HCT116 (cell line): ENCODE measurements around the gene GALNT16. TPM values are rescaled to one million over a fixed set of nuclear protein-coding genes. Genes with fewer than 3 reads are reported as not detected.

Source experiments
- ATAC-seq: fragments of 200-7000 bp; cut with Tn5 transposase; 2 replicates; pipeline ENCODE4 v1.9.1; 2020; ENCODE audit warnings: mild to moderate bottlenecking, moderate library complexity
- BruUV-seq: library from RNA; stranded (reverse); fragments of 400-500 nt; replicated peaks from 2 replicates; lab custom pipeline; 2021; lab: Mats Ljungman, UMichigan
- CTCF ChIA-PET: fragments of 300-600 bp; sonication (Branson Sonifier 250); formaldehyde crosslinking; loops from one replicate; lab custom pipeline; 2021; ENCODE audit warnings: antibody characterized with exemption; lab: Charles Lee
- POLR2A ChIA-PET: fragments of 300-600, 350-600 bp; sonication (Branson Sonifier 250); formaldehyde crosslinking; loops from one replicate; lab custom pipeline; 2021; ENCODE audit warnings: antibody characterized with exemption; lab: Charles Lee
- RAD21 ChIA-PET, 2 experiments: fragments of 300-600 bp; sonication (Branson Sonifier 250); formaldehyde crosslinking; loops; one replicate each; lab custom pipeline; 2023; ENCODE audit warnings: low total read pairs in 2 of 2; ENCODE audit not compliant: uncharacterized antibody in 2 of 2, unreplicated experiment in 2 of 2, low non-redundant PET in 1 of 2; lab: Charles Lee
- DNase-seq: peaks from one replicate; pipeline ENCODE4 v3.0.0-alpha.2; 2010; ENCODE audit warnings: low read depth, low spot score
- H2AFZ ChIP-seq: fragments of 200-600 bp; shearing (Covaris generic), sonication (generic); 2 replicates; pipeline ENCODE4 v1.6.1; 2017; ENCODE audit warnings: low read depth, mixed run types, mixed read lengths, antibody characterized with exemption, low read length; ENCODE audit not compliant: poor library complexity, severe bottlenecking
- H3K27ac ChIP-seq: 2 replicates; pipeline ENCODE4 v1.5.1; 2012; ENCODE audit warnings: low read depth, low read length
- H3K27me3 ChIP-seq: fragments of 200-600 bp; sonication (generic); 2 replicates; pipeline ENCODE4 v1.6.1; 2016; ENCODE audit warnings: mixed run types, low read length, mixed read lengths; ENCODE audit not compliant: insufficient read depth
- H3K36me3 ChIP-seq, 2 experiments: fragments of 200-500 bp in 1 of 2; fragments of 200-600 bp in 1 of 2; sonication (Bioruptor generic) in 1 of 2; sonication (generic) in 1 of 2; 2 replicates each; pipeline versions ENCODE4 v1.5.1 to v1.6.1; 2014 to 2016; ENCODE audit warnings: low read length in 2 of 2, inconsistent platforms in 1 of 2, mixed read lengths in 1 of 2, mixed run types in 1 of 2; ENCODE audit not compliant: insufficient read depth in 2 of 2, control insufficient read depth in 1 of 2
- H3K4me1 ChIP-seq, 2 experiments: fragments of 200-600 bp in 1 of 2; sonication (generic) in 1 of 2; 2 replicates each; pipeline versions ENCODE4 v1.5.1 to v1.6.1; 2012 to 2017; ENCODE audit warnings: low read length in 2 of 2, inconsistent platforms in 1 of 2, mild to moderate bottlenecking in 1 of 2, mixed read lengths in 1 of 2, mixed run types in 1 of 2, moderate library complexity in 1 of 2; ENCODE audit not compliant: insufficient read depth in 2 of 2, control insufficient read depth in 1 of 2
- H3K4me2 ChIP-seq: fragments of 200-600 bp; sonication (generic); 2 replicates; pipeline ENCODE4 v1.6.1; 2017; ENCODE audit warnings: mixed run types, low read length, mixed read lengths
- H3K4me3 ChIP-seq, 2 experiments: fragments of 200-600 bp in 1 of 2; sonication (generic) in 1 of 2; replicated peaks in 1 of 2; 2 replicates each; pipeline ENCODE4 v1.5.1; 2011 to 2016; ENCODE audit warnings: low read length in 2 of 2, control low read depth in 1 of 2, low read depth in 1 of 2, mild to moderate bottlenecking in 1 of 2, mixed read lengths in 1 of 2, mixed run types in 1 of 2
- H3K79me2 ChIP-seq: fragments of 200-600 bp; sonication (generic); 2 replicates; pipeline ENCODE4 v1.6.1; 2017; ENCODE audit warnings: mild to moderate bottlenecking, mixed run types, low read length, moderate library complexity, mixed read lengths; ENCODE audit not compliant: insufficient read depth
- H3K9ac ChIP-seq: fragments of 200-600 bp; sonication (generic); 2 replicates; pipeline ENCODE4 v1.6.1; 2016; ENCODE audit warnings: low read length, mixed read lengths
- H3K9me2 ChIP-seq: fragments of 200-600 bp; sonication (generic), shearing (Covaris generic); 2 replicates; pipeline ENCODE4 v1.6.1; 2017; ENCODE audit warnings: mixed run types, mild to moderate bottlenecking, moderate library complexity; ENCODE audit not compliant: insufficient read depth
- H3K9me3 ChIP-seq, 2 experiments: fragments of 200-500 bp in 1 of 2; fragments of 200-600 bp in 1 of 2; sonication (Bioruptor generic) in 1 of 2; sonication (generic) in 1 of 2; 2 replicates each; pipeline ENCODE4 v1.6.1; 2014 to 2017; ENCODE audit warnings: low read length in 2 of 2, mixed read lengths in 2 of 2, inconsistent platforms in 1 of 2, low read depth in 1 of 2, mild to moderate bottlenecking in 1 of 2, mixed run types in 1 of 2, moderate library complexity in 1 of 2; ENCODE audit not compliant: control insufficient read depth in 1 of 2, insufficient read depth in 1 of 2
- H4K20me1 ChIP-seq: fragments of 200-600 bp; sonication (generic), shearing (Covaris generic); 2 replicates; pipeline ENCODE4 v1.6.1; 2017; ENCODE audit warnings: mixed run types, mild to moderate bottlenecking, moderate library complexity; ENCODE audit not compliant: insufficient read depth
- CBX3 ChIP-seq: IDR thresholded peaks from 2 replicates; pipeline ENCODE4 v1.6.1; 2012; ENCODE audit warnings: low read depth
- CEBPB ChIP-seq: IDR thresholded peaks from 2 replicates; pipeline ENCODE4 v1.6.1; 2012; ENCODE audit warnings: low read depth
- EGR1 ChIP-seq: IDR thresholded peaks from 2 replicates; pipeline ENCODE4 v1.6.1; 2012; ENCODE audit warnings: low read depth
- ELF1 ChIP-seq: IDR thresholded peaks from 2 replicates; pipeline ENCODE4 v1.6.1; 2012; ENCODE audit warnings: low read depth, borderline replicate concordance
- EZH2 ChIP-seq: fragments of 200-600 bp; sonication (generic); IDR thresholded peaks from 2 replicates; pipeline ENCODE4 v1.6.1; 2017; ENCODE audit warnings: antibody characterized with exemption, mixed run types
- EZH2phosphoT487 ChIP-seq: fragments of 200-600 bp; IDR thresholded peaks from 2 replicates; pipeline ENCODE4 v1.6.1; 2018; ENCODE audit warnings: antibody characterized with exemption, borderline replicate concordance
- FOSL1 ChIP-seq: IDR thresholded peaks from 2 replicates; pipeline ENCODE4 v1.6.1; 2012; ENCODE audit warnings: low read depth
- JUND ChIP-seq: IDR thresholded peaks from 2 replicates; pipeline ENCODE4 v1.6.1; 2012
- POLR2AphosphoS5 ChIP-seq: IDR thresholded peaks from 2 replicates; pipeline ENCODE4 v1.6.1; 2011; ENCODE audit warnings: mild to moderate bottlenecking, low read depth, low read length, moderate library complexity
- SIN3A ChIP-seq: IDR thresholded peaks from 2 replicates; pipeline ENCODE4 v1.6.1; 2012; ENCODE audit warnings: low read depth
- SP1 ChIP-seq: IDR thresholded peaks from 2 replicates; pipeline ENCODE4 v1.6.1; 2012; ENCODE audit warnings: low read depth
- SRF ChIP-seq: IDR thresholded peaks from 2 replicates; pipeline ENCODE4 v1.6.1; 2012; ENCODE audit warnings: low read depth
- TCF7L2 ChIP-seq: IDR thresholded peaks from 2 replicates; pipeline ENCODE4 v1.7.0; 2011; ENCODE audit warnings: borderline replicate concordance, inconsistent platforms; ENCODE audit not compliant: insufficient read depth, insufficient read length; ENCODE audit errors: extremely low read depth
- YY1 ChIP-seq: IDR thresholded peaks from 2 replicates; pipeline ENCODE4 v1.6.1; 2011; ENCODE audit warnings: low read length, low read depth, moderate library complexity, mild to moderate bottlenecking; ENCODE audit not compliant: insufficient replicate concordance; ENCODE audit errors: extremely low read depth
- ZFX ChIP-seq: fragments of 450-650 bp; IDR thresholded peaks from 2 replicates; pipeline ENCODE4 v1.6.1; 2017
- ZNF274 ChIP-seq: fragments of 200-500 bp; sonication (Bioruptor generic); IDR thresholded peaks from 2 replicates; pipeline ENCODE4 v1.6.1; 2014; ENCODE audit warnings: mild to moderate bottlenecking, low read depth, low read length, inconsistent platforms
- intact Hi-C: fragments of 100-400 bp; cut with micrococcal nuclease; formaldehyde crosslinking; loops from 2 replicates; pipeline ENCODE4 v1.10.0; 2022
- total RNA-seq: library from RNA; stranded (reverse); gene quantifications from one replicate; pipeline ENCODE4 v1.2.1, GENCODE V29; 2021; ENCODE audit not compliant: unreplicated experiment
- TF ChIP-seq, protein P1 (sequence below): IDR thresholded peaks from 2 replicates; pipeline ENCODE4 v1.6.1; 2012
- TF ChIP-seq, protein P2 (sequence below): IDR thresholded peaks from 2 replicates; pipeline ENCODE4 v1.6.1; 2012; ENCODE audit warnings: low read depth
- TF ChIP-seq, protein P3 (sequence below): IDR thresholded peaks from 2 replicates; pipeline ENCODE4 v1.6.1; 2011; ENCODE audit warnings: mild to moderate bottlenecking, low read length, moderate library complexity; ENCODE audit not compliant: insufficient replicate concordance; ENCODE audit errors: extremely low read depth

The GALNT16 gene
- total RNA-seq, 1 experiment from 2014 or later = 0.32 TPM

DNA sequence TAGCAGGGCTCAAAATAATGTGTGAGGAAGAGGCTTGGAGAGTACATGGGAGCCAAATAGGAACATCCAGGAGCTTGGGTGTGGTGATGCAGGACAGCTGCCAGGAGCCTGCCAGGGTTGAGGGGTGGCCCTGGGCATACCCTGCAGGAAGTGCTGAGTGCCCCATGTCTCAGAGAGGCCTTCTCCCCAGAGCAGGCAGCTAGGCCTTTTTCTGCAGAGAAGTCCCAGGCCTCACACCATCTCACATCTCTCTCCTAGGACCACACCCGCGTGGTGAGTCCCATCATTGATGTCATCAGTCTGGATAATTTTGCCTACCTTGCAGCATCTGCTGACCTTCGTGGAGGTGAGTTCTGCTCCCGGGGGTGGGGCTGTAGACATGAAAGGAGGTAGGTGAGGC is 71.2 kb downstream of the GALNT16 start:
- ATAC-seq (no peak), DNase-seq (no peak)
- no peaks in the 10 kb centered on the region for H3K79me2 ChIP-seq
- no peaks in the 10 kb centered on the region for H3K9me3 ChIP-seq
- intact Hi-C loops = no loop called here
- TF ChIP-seq ELF1 = no peak
- TF ChIP-seq, protein P1, sequence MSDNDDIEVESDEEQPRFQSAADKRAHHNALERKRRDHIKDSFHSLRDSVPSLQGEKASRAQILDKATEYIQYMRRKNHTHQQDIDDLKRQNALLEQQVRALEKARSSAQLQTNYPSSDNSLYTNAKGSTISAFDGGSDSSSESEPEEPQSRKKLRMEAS = no peak
- TF ChIP-seq EZH2 = no peak
- TF ChIP-seq EGR1 = no peak
- TF ChIP-seq CBX3 = no peak
- no peak for TF ChIP-seq ZFX
- no peak for TF ChIP-seq SRF
- TF ChIP-seq FOSL1 = no peak
- no peak for TF ChIP-seq EZH2phosphoT487
- no peak for TF ChIP-seq ZNF274
- no peak for TF ChIP-seq POLR2AphosphoS5
- TF ChIP-seq, protein P2, sequence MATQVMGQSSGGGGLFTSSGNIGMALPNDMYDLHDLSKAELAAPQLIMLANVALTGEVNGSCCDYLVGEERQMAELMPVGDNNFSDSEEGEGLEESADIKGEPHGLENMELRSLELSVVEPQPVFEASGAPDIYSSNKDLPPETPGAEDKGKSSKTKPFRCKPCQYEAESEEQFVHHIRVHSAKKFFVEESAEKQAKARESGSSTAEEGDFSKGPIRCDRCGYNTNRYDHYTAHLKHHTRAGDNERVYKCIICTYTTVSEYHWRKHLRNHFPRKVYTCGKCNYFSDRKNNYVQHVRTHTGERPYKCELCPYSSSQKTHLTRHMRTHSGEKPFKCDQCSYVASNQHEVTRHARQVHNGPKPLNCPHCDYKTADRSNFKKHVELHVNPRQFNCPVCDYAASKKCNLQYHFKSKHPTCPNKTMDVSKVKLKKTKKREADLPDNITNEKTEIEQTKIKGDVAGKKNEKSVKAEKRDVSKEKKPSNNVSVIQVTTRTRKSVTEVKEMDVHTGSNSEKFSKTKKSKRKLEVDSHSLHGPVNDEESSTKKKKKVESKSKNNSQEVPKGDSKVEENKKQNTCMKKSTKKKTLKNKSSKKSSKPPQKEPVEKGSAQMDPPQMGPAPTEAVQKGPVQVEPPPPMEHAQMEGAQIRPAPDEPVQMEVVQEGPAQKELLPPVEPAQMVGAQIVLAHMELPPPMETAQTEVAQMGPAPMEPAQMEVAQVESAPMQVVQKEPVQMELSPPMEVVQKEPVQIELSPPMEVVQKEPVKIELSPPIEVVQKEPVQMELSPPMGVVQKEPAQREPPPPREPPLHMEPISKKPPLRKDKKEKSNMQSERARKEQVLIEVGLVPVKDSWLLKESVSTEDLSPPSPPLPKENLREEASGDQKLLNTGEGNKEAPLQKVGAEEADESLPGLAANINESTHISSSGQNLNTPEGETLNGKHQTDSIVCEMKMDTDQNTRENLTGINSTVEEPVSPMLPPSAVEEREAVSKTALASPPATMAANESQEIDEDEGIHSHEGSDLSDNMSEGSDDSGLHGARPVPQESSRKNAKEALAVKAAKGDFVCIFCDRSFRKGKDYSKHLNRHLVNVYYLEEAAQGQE = no peak
- TF ChIP-seq SP1 = no peak
- TF ChIP-seq, protein P3, sequence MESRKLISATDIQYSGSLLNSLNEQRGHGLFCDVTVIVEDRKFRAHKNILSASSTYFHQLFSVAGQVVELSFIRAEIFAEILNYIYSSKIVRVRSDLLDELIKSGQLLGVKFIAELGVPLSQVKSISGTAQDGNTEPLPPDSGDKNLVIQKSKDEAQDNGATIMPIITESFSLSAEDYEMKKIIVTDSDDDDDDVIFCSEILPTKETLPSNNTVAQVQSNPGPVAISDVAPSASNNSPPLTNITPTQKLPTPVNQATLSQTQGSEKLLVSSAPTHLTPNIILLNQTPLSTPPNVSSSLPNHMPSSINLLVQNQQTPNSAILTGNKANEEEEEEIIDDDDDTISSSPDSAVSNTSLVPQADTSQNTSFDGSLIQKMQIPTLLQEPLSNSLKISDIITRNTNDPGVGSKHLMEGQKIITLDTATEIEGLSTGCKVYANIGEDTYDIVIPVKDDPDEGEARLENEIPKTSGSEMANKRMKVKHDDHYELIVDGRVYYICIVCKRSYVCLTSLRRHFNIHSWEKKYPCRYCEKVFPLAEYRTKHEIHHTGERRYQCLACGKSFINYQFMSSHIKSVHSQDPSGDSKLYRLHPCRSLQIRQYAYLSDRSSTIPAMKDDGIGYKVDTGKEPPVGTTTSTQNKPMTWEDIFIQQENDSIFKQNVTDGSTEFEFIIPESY = no peak
- TF ChIP-seq SIN3A = no peak
- no peak for TF ChIP-seq JUND
- TF ChIP-seq YY1 = no peak
- no peak for TF ChIP-seq TCF7L2
- TF ChIP-seq CEBPB = no peak
- RAD21 ChIA-PET = no interaction called here
- no peaks in the 10 kb centered on the region for H3K9me2 ChIP-seq
- no peaks in the 10 kb centered on the region for H3K36me3 ChIP-seq
- H3K27me3 ChIP-seq = no peaks in the 10 kb centered on the region
- CTCF ChIA-PET = interaction anchor here (1.4 kb wide), 1 partner anchor 16 kb away, joined by 3 read pairs; no protein-coding TSS in a partner anchor
- POLR2A ChIA-PET = no interaction called here
- H3K4me2 ChIP-seq = no peak overlapping the region
- no peaks in the 10 kb centered on the region for H3K4me1 ChIP-seq
- H3K27ac ChIP-seq = no peak overlapping the region
- BruUV-seq = no TSS peak
- H2AFZ ChIP-seq = no peak overlapping the region
- no peaks in the 10 kb centered on the region for H4K20me1 ChIP-seq
- H3K4me3 ChIP-seq = no peak overlapping the region
- H3K9ac ChIP-seq = no peak overlapping the region
